ENCODE measurements around the gene TPX2.
A peak's percentile ranks its signal among the peaks of the same experiment; 100 is the strongest.
"Not testable (repeated sequence)": the region's sequence is repeated elsewhere in the genome, so short reads cannot be mapped to it uniquely, and the experiment has no call there.

The TPX2 gene

DNA sequence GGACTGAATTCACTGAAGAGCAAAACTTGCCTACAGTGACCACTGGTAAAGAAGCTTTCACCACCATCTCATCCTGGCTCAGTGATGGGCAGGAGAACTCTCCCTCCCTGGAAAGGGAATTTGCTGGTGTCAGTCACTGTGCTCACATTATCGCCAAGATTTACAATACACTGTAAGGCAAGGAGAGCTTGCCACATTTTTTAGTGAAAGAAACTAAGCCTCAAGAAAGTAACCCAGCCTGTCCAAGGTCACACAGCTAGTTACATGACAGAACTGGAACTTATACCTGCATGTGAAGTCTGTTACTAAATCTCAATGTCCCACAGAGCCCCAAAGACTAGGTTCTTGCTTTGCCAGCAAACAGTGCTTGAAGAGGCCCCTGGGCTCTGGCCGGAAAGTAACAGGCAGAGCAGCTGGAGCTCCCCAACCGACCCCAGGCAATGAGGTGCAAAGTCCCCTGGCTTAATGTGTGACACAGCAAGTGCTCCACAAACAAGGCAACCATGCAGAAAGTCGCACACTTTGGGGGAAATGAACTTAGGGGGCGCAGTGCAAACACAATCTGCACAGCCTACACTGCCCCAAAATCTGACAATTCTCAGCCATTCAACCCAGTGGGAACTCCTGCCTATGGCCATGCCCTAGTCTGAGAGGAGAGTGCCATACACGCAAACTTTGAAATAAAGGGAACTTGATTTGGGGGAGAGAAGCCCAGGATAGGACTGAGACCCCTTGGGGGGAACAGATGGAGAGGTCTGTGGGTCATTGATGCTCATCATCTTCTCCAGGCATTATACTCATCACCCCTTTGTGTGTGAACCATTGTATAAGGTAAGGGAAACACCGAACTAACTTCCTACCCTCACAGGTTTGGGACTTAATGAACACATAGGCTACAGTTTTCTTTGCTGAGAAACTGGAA, 18.3 kb upstream of the TPX2 start:
- DNase-seq (ENCODE audit: low read depth): no peak

DNA sequence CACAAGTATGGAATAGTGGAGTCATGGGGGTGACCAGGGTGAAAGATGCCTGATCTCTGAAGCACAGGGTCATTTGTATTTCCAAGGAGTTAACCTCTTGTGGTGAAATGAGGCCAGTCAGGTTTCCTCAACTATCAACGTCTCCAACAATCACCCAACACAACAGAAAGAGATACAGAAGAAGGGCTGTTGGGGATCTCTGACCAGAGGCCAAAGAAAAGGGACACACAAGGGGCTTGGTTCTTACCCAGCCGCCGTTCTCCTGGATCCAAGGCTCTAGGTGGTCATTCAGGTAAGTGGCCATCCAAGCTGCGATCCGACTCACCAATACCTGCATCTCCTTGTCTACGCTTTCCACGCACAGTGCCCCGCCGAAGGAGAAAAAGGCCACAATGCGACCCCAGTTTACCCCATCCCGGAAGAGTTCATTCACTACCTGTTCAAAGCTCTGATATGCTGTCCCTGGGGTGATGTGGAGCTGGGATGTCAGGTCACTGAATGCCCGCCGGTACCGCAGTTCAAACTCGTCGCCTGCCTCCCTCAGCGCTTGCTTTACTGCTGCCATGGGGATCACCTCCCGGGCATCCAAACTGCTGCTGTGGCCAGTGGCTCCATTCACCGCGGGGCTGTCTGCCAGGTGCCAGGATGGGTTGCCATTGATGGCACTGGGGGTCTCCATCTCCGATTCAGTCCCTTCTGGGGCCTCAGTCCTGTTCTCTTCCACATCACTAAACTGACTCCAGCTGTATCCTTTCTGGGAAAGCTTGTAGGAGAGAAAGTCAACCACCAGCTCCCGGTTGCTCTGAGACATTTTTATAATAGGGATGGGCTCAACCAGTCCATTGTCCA, 17.5 kb upstream of the TPX2 start:
- DNase-seq (ENCODE audit: low read depth): no peak

DNA sequence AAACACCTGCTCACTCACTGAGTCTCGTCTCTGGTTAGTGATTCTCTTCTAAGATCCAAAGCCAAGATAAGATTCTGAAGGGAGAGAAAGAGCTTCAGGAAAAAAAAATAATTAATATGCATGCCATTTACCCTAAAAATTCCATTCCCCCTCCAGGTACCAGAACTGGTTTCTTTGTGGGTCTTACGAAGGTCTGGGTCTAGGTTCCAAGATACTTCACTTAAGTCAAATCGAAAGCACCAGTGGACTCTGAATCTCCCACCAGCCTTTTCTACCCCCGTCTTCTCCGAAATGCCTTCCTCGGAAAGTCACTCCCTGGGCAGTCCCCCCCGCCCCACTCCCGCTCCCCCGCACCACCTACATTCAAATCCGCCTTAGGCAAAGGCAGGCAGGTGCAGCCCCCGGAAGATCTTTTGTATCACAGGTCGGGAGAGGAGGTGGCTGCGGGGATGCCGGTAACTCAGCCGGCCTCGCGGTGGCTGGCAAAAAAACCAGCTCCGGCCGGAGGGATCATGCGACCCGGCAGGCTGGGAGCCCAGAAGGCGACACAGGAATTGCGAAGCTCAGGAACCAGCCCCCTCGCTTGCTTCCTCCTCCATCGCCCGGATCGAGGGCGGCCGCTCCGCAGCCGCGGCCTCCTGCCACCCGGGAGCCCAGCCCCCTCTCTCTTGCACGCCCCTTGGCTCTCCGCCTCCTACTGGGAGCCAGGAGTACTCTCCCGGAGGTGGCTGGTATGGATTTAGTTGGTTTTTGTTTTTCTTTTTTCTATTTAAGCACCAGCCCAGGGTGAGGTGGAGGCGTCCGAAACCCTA, 16.6 kb upstream of the TPX2 start, which contains the start of gene BCL2L1:
Gene BCL2L1, minus strand, starts transcription at position 612 of the 812 bp plus-strand sequence. CDS start 650 bp downstream, outside the sequence.
- peak; percentile 54 for DNase-seq (ENCODE audit: low read depth)

DNA sequence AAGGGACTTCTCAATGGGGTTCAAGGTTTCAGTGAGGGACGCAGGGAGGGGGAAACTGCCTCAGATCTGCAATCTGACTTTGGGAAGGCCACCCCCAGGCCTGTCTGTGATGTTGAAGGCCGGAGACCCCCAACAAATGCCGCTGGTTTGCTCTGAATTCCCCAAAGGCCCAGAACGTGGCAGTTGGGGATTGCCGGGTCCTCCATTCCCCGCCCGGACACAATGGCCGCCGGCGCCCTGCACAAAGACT, 16.1 kb upstream of the TPX2 start:
- no peak for DNase-seq (ENCODE audit: low read depth)

DNA sequence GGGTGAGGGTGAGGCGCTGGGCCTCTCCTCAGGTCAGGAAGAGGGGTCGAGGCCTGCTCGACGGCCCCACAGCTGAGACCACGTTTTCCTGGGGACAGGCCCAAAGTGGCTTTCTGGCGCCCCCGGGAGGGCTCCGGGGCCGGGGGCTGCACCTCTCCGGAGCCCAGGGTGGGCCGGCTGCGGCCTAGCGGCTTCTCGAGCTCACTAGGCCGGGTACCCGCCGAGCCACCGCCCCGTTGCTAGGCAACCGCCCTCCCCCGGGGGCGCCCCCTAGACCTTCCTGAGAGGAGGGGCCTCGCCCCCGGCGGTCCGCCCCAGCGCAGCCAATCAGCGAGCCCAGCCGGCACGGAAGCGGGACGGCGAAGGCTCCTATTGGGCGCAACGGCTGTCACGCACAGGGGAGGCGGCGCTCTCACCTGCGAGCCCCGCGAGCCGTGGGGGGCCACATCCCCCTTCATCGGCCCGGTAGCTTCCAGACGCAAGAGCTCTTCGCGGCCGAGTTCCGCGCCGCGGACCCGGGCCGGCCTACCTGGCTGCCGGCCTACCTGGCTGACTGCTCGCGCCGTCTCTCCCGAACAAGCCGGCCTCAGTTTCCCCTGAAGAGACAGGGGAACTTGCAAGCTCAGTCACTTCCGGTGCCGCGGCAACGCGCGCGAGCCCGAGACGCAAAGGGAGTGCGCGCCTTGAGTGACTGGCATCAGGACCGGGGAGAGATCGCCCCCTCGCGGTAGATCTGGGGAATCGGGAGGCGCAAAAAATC, 15.6 kb upstream of the TPX2 start:
- DNase-seq (ENCODE audit: low read depth): peak; percentile 96

DNA sequence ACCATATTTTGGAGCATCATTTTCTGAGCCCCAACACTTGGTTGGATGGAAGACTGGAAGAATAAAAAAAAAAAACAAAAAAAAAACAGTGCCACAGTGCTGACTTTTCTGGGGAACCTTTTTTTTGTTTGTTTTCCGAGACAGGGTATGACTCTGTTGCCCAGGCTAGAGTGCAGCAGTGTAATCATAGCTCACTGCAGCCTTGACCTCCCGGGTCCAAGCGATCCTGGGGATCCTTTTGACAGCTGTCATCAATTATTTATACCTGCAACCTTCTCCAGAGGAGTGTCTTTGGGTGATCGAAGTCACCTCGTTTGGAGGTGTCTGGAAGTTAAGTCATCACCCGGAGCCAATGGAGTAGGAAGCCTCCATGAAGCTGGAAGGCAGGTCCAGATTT, 7.8 kb upstream of the TPX2 start:
- DNase-seq (ENCODE audit: low read depth): no peak

DNA sequence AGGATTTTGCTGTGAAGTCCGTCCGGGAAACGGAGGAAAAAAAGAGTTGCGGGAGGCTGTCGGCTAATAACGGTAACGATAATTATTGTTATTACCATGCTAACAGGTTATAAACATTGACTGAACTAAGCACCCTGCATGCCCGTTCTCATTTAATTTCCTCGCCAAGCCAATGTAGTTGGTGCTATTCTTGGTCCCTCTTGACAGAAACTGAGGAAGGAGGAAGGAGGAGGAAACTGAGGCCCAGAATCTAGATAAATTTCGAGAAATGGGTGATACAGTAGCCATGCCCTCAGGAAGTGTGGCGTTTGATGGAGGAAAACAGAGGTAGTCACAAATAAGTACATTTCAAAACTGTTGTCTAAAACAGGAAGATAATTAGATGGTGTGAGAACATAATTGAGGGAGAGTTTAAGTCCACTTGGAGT, 474 bp downstream of the TPX2 start:
- DNase-seq (ENCODE audit: low read depth): no peak

- DNase-seq (ENCODE audit: low read depth): no peak
These were observed 1.1 kb downstream of the TPX2 start for GRCh38 chr20:31740208-31740607.

DNA sequence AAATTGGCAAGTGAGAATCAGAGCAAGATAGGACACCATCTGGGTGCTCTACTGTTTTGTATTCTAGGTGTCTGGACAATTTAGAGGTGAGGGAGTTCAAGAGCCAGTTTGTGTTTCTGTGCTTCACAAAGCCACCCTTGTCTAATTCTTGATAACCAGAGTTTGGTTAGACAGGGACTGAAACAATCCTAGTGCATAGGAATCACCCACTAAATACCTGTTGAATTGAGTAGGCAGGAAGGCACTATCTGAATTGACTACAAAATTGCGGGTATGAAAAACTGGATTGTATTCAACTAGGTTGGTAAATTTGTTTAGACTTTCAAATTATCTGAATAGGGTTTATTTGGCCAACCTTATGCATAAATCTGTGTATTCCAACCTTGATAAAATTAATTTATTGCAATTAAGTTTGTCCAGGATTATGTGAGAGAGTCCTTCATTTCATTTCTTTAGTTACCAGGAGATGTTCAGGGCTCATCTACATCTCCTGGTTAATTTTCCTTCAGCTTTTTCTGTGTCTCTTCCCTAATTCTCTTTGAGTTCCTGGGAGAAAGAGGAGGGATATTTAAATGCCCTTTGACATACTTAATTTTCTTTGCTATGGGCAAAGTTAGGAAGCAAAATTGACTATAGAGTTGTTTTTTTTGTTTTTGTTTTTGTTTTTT, 1.7 kb downstream of the TPX2 start:
- no peak for DNase-seq (ENCODE audit: low read depth)

- no peak for DNase-seq (ENCODE audit: low read depth)
These were observed 7.2 kb downstream of the TPX2 start for GRCh38 chr20:31746068-31746878.

DNA sequence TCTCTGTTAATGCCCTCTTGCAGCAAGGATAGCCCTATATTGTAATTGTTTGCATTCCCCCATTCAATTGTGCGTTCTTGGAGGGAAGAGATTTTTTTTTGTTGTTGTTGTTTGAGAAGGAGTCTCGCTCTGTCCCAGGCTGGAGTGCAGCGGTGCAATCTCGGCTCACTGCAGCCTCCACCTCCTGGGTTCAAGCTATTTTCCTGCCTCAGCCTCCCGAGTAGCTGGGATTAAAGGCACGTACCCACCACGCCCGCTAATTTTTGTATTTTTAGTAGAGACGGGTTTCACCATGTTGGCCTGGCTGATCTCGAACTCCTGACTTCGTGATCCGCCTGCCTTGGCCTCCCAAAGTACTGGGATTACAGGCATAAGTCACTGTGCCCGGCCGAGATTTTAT, 7.9 kb downstream of the TPX2 start:
- not testable (repeated sequence) for DNase-seq (ENCODE audit: low read depth)

GRCh38 chr20:31747640-31748039, 8.6 kb downstream of the TPX2 start:
- DNase-seq (ENCODE audit: low read depth): no peak

GRCh38 chr20:31749223-31749622, 10.1 kb downstream of the TPX2 start:
- no peak for DNase-seq (ENCODE audit: low read depth)

DNA sequence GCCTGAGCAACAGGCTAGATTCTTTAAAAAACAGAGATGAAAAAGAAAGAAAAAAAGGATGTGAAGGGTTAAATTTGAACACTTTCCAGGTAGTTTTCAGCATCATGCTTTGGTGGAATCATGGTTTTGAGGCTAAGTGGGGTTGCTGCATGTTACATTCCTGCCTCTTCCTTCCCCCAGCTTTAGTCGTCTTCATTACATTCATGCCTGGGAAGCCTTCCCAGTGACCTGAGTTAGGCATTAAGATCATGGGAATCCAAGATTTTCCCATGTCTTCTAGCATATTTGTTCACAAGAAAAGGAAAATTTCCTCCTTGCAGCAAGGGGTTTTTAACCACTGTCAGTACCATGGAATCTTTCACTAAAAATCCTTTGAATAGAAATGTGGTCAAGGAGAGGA, 12.0 kb downstream of the TPX2 start:
- DNase-seq (ENCODE audit: low read depth): no peak

GRCh38 chr20:31757254-31757653, 18.2 kb downstream of the TPX2 start:
- DNase-seq (ENCODE audit: low read depth): no peak

- no peak for DNase-seq (ENCODE audit: low read depth)
These were observed 19.4 kb downstream of the TPX2 start for GRCh38 chr20:31758521-31758920.

DNA sequence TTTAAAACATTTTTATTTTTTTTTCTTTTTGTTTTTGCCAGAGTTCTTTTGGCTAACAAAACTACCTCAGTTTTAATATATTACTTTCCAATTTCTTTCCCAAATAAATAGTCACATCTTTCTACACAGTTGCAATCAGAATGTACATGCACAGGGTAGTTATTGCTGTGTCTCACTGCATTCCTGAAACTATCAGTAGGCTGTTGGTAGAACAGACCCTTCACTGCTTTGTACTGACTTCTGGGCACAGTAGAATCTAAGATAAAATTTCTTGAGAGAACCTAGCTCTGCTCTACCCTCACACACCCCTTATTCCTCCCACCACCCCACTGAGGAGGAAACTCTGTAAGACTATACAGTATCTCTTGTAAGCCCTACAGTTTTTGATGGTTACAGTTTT, 19.9 kb downstream of the TPX2 start:
- DNase-seq (ENCODE audit: low read depth): no peak

- DNase-seq (ENCODE audit: low read depth): no peak
These were observed 20.9 kb downstream of the TPX2 start for GRCh38 chr20:31759836-31760518.

DNA sequence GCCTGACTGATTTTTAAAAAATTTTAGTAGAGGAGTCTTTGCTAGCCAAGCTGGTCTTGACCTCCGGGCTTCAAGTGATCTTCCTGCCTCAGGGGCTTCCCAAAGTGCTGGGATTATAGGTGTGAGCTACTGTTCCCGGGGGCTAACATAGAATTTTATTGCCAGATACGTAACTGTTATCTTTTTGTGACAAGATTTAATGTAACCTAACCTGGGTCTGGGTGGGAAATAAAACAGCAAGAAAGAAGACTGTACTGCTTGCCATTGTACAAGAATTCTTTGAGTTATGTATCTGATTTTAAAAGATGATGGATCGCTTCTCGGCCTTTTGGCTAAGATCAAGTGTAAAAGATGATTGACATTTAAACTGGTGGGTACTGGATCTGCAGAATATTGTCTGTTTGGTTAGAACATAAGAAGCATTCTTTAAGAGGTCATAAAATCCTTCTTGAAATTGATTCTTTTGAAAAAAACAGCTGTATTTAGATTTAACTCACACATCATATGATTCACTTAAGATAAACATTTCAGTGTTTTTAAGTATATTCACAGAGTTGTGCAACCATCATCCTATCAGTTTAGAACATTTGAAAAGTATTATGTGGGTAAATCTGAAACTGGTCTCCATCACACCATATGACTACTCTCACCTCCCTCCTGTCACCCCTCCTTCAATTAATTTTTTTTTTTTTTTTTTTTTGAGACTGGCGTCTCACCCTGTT, 21.6 kb downstream of the TPX2 start:
- DNase-seq (ENCODE audit: low read depth): no peak
